ENCODE results near the gene FREM1.

DNA sequence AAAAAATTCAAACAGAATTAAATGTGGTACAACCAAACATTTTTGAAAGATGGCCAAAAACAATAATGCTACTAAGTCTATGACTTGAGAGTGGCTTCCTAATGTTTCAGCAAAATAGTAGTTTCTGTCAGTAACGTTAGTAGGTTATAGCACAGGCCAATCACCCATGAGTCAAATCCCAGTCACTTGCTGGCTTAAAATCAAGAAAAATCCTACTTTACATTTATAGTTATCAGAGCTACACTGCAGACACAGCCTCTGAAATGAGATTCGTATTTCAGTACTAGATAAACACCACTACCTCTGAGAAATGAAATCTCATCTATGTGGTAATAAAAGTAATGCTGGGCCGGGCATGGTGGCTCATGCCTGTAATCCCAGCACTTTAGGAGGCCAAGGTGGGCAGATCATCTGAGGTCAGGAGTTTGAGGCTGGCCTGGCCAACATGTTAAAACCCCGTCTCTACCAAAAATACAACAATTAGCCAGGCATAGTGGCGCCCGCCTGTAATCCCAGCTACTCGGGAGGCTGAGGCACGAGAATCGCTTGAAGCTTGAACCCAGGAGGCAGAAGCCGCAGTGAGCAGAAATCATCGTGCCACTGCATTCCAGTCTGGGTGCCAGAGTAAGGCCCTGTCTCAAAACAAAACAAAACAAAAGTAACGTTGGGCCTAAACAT is 223.0 kb downstream of the FREM1 start:
- TF ChIP-seq CTCF (IDR thresholded peaks at IDR 0.05) = no peak
- TF ChIP-seq EZH2 (IDR thresholded peaks at IDR 0.05; ENCODE audit: borderline replicate concordance, insufficient read depth, low read depth, low read length, poor library complexity, severe bottlenecking) = no peak
